ENCODE measurements around the gene CNTNAP2.

Gene CNTNAP2

DNA sequence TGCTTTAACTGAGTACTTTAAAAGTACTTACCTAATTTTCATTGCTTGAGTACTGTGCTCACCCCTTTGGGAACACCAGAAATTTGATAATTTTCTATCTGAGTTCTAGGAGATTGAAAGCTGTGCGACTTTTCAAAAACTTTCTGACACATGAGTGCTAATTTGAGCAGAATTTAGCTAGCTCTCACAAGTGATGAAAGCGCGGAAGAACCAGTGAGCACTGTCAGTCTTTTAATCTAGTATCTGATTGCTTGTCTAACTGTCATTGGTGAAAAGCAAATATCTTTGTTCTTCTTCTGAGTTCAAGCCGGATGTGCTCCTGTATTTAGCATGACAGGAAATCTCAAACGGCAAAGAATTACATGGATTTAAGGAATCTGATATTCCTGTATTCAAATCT, 899.4 kb downstream of the CNTNAP2 start:
- no peak overlapping the region for H3K27ac ChIP-seq
- no peak for TF ChIP-seq ZFX (IDR thresholded peaks at IDR 0.05)
- no peak for TF ChIP-seq CTCF (conservative IDR thresholded peaks at IDR 0.05)

DNA sequence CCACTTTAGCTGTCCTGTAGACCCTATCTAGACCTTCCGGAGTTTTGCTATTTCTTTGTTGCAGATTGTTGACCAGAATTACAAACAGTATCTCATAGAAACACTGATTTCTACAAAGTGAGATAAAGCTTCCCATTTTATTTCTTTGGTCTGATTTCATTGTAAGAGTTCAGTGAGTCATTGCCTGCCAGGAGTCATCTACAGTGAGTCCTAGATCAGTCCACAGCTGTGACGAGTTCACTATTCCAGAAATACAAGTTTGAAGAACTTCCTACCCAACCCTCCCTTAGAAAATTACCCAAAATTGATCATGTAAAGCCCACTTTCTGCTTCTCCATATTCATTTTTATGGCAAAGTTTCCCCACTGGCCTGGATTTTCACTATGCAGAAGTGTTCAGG, 905.5 kb downstream of the CNTNAP2 start:
- TF ChIP-seq CTCF (conservative IDR thresholded peaks at IDR 0.05): no peak
- no peak for TF ChIP-seq ZFX (IDR thresholded peaks at IDR 0.05)
- no peak overlapping the region for H3K27ac ChIP-seq

DNA sequence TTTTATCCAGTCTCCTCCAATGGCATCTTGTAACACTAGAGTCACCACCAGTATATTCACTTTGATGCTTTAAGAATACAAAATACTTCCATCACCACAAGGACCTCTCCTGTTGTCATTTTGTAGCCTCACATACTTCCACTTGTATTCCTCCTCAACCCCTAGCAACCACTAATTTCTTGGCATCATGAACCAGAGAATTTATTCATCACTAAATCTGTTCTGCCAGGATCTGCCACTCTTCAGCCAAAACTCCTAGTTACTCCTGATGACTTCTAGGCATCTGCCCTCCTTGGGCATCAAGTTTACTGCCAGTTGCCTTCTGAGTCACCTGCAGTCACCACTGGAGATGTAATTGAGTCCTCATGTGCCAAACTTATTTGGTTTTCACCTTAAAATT, 906.8 kb downstream of the CNTNAP2 start:
- TF ChIP-seq CTCF (conservative IDR thresholded peaks at IDR 0.05) (no peak), ZFX (IDR thresholded peaks at IDR 0.05) (no peak)
- no peak overlapping the region for H3K27ac ChIP-seq

GRCh38 chr7:147029953-147030352, 913.4 kb downstream of the CNTNAP2 start:
- no peak overlapping the region for H3K27ac ChIP-seq
- no peak for TF ChIP-seq CTCF (conservative IDR thresholded peaks at IDR 0.05)
- TF ChIP-seq ZFX (IDR thresholded peaks at IDR 0.05): no peak

- H3K27ac ChIP-seq: no peak overlapping the region
- no peak for TF ChIP-seq ZFX (IDR thresholded peaks at IDR 0.05)
Measured at GRCh38 chr7:147033641-147034040, 917.0 kb downstream of the CNTNAP2 start.

DNA sequence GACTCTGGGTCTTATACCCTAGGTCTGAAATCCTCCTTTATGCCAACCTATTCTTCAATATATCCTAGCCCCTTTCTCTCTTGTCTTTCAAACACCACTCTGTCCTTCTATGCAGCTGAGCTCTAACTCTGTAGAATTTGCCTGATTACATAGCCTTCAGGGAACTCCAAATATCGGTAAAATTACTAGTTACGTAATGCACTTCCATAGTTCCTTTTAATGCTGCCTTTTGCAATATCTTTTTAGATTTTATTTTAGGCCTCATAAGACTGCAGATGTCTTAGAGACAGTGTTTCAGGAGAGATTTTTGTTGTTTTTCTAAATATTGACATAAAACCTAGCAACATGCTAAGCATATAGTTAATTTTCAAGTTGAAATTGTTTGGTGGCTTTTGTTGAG, 924.8 kb downstream of the CNTNAP2 start:
- TF ChIP-seq ZFX (IDR thresholded peaks at IDR 0.05) (no peak), CTCF (conservative IDR thresholded peaks at IDR 0.05) (no peak)
- H3K27ac ChIP-seq: no peak overlapping the region

- no peak for TF ChIP-seq ZFX (IDR thresholded peaks at IDR 0.05)
- TF ChIP-seq CTCF (conservative IDR thresholded peaks at IDR 0.05): no peak
- H3K27ac ChIP-seq: no peak overlapping the region
Measured at GRCh38 chr7:147044941-147045340, 928.3 kb downstream of the CNTNAP2 start.

GRCh38 chr7:147047696-147048095, 931.1 kb downstream of the CNTNAP2 start:
- TF ChIP-seq ZFX (IDR thresholded peaks at IDR 0.05): no peak
- no peak for TF ChIP-seq CTCF (conservative IDR thresholded peaks at IDR 0.05)
- H3K27ac ChIP-seq: no peak overlapping the region

All from C4-2B (cell line).